Measurements from ENCODE around the gene SVEP1. TPM values are rescaled to one million over a fixed set of nuclear protein-coding genes. Genes with fewer than 3 reads are reported as not detected.

Gene SVEP1
- total and polyA plus RNA-seq, 2 of the 13 experiments (the other 11 are each of a cell fraction or from before 2014, with no cell fraction given) = not detected

DNA sequence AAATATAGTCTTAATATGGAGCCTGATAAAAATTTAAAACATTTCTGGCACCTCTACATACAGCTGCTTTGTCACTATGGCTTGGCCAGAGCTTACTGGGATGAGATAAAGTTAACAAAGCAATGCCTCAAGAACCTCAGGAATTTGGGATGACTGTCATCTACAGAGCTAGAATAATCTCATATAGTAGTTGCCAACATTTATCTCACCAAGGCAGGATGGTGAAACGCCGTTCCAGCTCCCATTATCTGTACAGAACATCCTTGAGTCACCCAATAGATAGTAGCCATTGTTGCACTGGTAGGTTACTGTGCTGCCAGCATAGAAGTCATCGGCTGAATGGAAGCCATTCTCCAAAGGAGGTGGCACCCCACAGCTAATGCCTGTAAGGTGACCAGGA, 147.3 kb downstream of the SVEP1 start:
- ChIA-PET CTCF (ENCODE audit: low intra/inter-chr PET ratio, low total read pairs) (no interaction called here), POLR2A (no interaction called here)
- no TSS peak for BruUV-seq (replicated peaks)
- intact Hi-C loops (cut with micrococcal nuclease; ENCODE audit: unreplicated experiment) (no loop called here), in situ Hi-C loops (cut with HindIII; ENCODE audit: extremely low pct_ligation_motif_present, low pct_unique_long_range_greater_than_20kb) (no loop called here)
- Histone ChIP-seq H3K4me1 (ENCODE audit: insufficient read depth, low read length) (no peaks in the 10 kb centered on the region), H3K4me2 (ENCODE audit: low read depth, low read length) (no peak overlapping the region), H3K36me3 (replicated peaks in 1 of 2; ENCODE audit: control insufficient read depth in 1 of 2, insufficient read depth in 2 of 2, low read length in 2 of 2) (no peaks in the 10 kb centered on the region), H3K4me3 (replicated peaks in 1 of 3; ENCODE audit: insufficient read depth in 1 of 3, low read depth in 2 of 3, low read length in 3 of 3) (no peak overlapping the region), H3K9ac (ENCODE audit: insufficient read depth, low read depth, low read length) (no peak overlapping the region), H4K20me1 (ENCODE audit: insufficient read depth, low read length) (no peaks in the 10 kb centered on the region), H3K79me2 (ENCODE audit: insufficient read depth, low read length) (no peaks in the 10 kb centered on the region), H3K27me3 (ENCODE audit: control insufficient read depth in 1 of 2, insufficient read depth in 2 of 2, low read length in 2 of 2) (no peaks in the 10 kb centered on the region), H2AFZ (ENCODE audit: low read length) (no peak overlapping the region), H3K9me3 (ENCODE audit: low read length) (no peaks in the 10 kb centered on the region), H3K27ac (ENCODE audit: extremely low read length, insufficient read depth, low read length) (no peak overlapping the region)
- WGBS (ENCODE audit: low lambda C conversion rate) = 30% methylated on average over 3 of the region's 3 CpGs
- no peak for FAIRE-seq
- DNase-seq (ENCODE audit: low spot score) = no peak
- ATAC-seq = no peak
- TF ChIP-seq ZNF333 (CRISPR knock-in tag; IDR thresholded peaks at IDR 0.05; ENCODE audit: borderline replicate concordance) = no peak

DNA sequence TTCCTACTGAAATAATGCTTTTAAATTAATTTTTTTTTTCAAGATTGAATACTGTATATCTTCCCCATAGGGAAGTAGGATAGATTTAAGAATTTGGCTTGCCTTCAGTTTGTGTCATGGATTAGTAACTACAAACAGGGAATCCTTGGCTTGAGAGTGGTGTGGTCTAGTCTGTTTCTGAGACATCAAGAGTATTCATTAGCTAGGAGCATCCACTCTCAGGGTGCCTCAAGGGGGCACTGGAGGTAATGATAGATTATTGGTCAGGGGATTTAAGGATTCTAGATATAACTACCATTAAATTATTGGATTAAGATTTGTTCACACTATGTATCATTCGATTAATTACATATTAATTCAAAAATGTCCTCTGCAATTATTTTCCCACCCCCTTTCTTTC, 150.1 kb downstream of the SVEP1 start:
- H3K9ac ChIP-seq (ENCODE audit: insufficient read depth, low read depth, low read length) = no peak overlapping the region
- TF ChIP-seq, protein P1, sequence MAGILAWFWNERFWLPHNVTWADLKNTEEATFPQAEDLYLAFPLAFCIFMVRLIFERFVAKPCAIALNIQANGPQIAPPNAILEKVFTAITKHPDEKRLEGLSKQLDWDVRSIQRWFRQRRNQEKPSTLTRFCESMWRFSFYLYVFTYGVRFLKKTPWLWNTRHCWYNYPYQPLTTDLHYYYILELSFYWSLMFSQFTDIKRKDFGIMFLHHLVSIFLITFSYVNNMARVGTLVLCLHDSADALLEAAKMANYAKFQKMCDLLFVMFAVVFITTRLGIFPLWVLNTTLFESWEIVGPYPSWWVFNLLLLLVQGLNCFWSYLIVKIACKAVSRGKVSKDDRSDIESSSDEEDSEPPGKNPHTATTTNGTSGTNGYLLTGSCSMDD (CRISPR knock-in tag; IDR thresholded peaks at IDR 0.05) = no peak
- no peak for TF ChIP-seq ZNF317 (CRISPR knock-in tag; IDR thresholded peaks at IDR 0.05)
- no peak for TF ChIP-seq ZNF24 (IDR thresholded peaks at IDR 0.05)
- TF ChIP-seq RBFOX2 (IDR thresholded peaks at IDR 0.05; ENCODE audit: low read depth, low read length) = no peak
- TF ChIP-seq ZZZ3 (CRISPR knock-in tag; IDR thresholded peaks at IDR 0.05; ENCODE audit: borderline replicate concordance) = no peak
- no peak for TF ChIP-seq TBL1XR1 (IDR thresholded peaks at IDR 0.05; ENCODE audit: borderline replicate concordance, low read length, partially characterized antibody)
- TF ChIP-seq, protein P2, sequence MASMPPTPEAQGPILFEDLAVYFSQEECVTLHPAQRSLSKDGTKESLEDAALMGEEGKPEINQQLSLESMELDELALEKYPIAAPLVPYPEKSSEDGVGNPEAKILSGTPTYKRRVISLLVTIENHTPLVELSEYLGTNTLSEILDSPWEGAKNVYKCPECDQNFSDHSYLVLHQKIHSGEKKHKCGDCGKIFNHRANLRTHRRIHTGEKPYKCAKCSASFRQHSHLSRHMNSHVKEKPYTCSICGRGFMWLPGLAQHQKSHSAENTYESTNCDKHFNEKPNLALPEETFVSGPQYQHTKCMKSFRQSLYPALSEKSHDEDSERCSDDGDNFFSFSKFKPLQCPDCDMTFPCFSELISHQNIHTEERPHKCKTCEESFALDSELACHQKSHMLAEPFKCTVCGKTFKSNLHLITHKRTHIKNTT (CRISPR knock-in tag; IDR thresholded peaks at IDR 0.05) = no peak
- intact Hi-C loops (cut with micrococcal nuclease; ENCODE audit: unreplicated experiment) = no loop called here
- H3K9me3 ChIP-seq (ENCODE audit: low read length) = no peaks in the 10 kb centered on the region
- no peaks in the 10 kb centered on the region for H3K36me3 ChIP-seq (replicated peaks in 1 of 2; ENCODE audit: control insufficient read depth in 1 of 2, insufficient read depth in 2 of 2, low read length in 2 of 2)
- no peaks in the 10 kb centered on the region for H3K79me2 ChIP-seq (ENCODE audit: insufficient read depth, low read length)
- DNase-seq (ENCODE audit: low spot score) (no peak), FAIRE-seq (no peak), ATAC-seq (no peak)
- in situ Hi-C loops (cut with HindIII; ENCODE audit: extremely low pct_ligation_motif_present, low pct_unique_long_range_greater_than_20kb) = loop anchor here (5.0 kb wide), 1 partner anchor 247 kb away; no protein-coding TSS in a partner anchor
- 7% methylated on average over 1 of the region's 1 CpG for WGBS (ENCODE audit: low lambda C conversion rate)
- BruUV-seq (replicated peaks) = no TSS peak
- ChIA-PET CTCF (ENCODE audit: low intra/inter-chr PET ratio, low total read pairs) (no interaction called here), POLR2A (no interaction called here)
- H3K27me3 ChIP-seq (ENCODE audit: control insufficient read depth in 1 of 2, insufficient read depth in 2 of 2, low read length in 2 of 2) = no peaks in the 10 kb centered on the region
- no peak overlapping the region for H2AFZ ChIP-seq (ENCODE audit: low read length)
- H3K4me1 ChIP-seq (ENCODE audit: insufficient read depth, low read length) = no peaks in the 10 kb centered on the region
- H4K20me1 ChIP-seq (ENCODE audit: insufficient read depth, low read length) = no peaks in the 10 kb centered on the region
- no peak overlapping the region for H3K4me2 ChIP-seq (ENCODE audit: low read depth, low read length)
- no peak overlapping the region for H3K4me3 ChIP-seq (replicated peaks in 1 of 3; ENCODE audit: insufficient read depth in 1 of 3, low read depth in 2 of 3, low read length in 3 of 3)
- no peak overlapping the region for H3K27ac ChIP-seq (ENCODE audit: extremely low read length, insufficient read depth, low read length)

All from HepG2 (cell line).